ENCODE data around the gene GNAZ.

Gene GNAZ

GRCh38 chr22:23095733-23096342 is 25.5 kb downstream of the GNAZ start:
- no peak for DNase-seq

- DNase-seq = no peak
Measured at GRCh38 chr22:23097412-23098229, 27.3 kb downstream of the GNAZ start.

GRCh38 chr22:23098230-23098705 is 27.9 kb downstream of the GNAZ start:
- no peak for DNase-seq

- no peak for DNase-seq
Measured at GRCh38 chr22:23098718-23099530, 28.6 kb downstream of the GNAZ start.

- no peak for DNase-seq
Measured at GRCh38 chr22:23099531-23099804, 29.1 kb downstream of the GNAZ start.

GRCh38 chr22:23100124-23100801 is 29.9 kb downstream of the GNAZ start:
- no peak for DNase-seq

- no peak for DNase-seq
Measured at GRCh38 chr22:23101524-23101923, 31.2 kb downstream of the GNAZ start.

GRCh38 chr22:23102002-23102655 is 31.8 kb downstream of the GNAZ start:
- DNase-seq = no peak

GRCh38 chr22:23102776-23103175 is 32.5 kb downstream of the GNAZ start:
- no peak for DNase-seq

- no peak for DNase-seq
Measured at GRCh38 chr22:23103199-23103954, 33.1 kb downstream of the GNAZ start.

GRCh38 chr22:23104187-23104971 is 34.1 kb downstream of the GNAZ start:
- DNase-seq = no peak

- DNase-seq = no peak
Measured at GRCh38 chr22:23105304-23105703, 35.0 kb downstream of the GNAZ start.

- no peak for DNase-seq
Measured at GRCh38 chr22:23105919-23106318, 35.6 kb downstream of the GNAZ start.

- DNase-seq = no peak
Measured at GRCh38 chr22:23106344-23106743, 36.0 kb downstream of the GNAZ start.

GRCh38 chr22:23106906-23107367 is 36.6 kb downstream of the GNAZ start:
- no peak for DNase-seq

- no peak for DNase-seq
Measured at GRCh38 chr22:23107487-23108248, 37.3 kb downstream of the GNAZ start.

- no peak for DNase-seq
Measured at GRCh38 chr22:23108249-23109078, 38.1 kb downstream of the GNAZ start.

- no peak for DNase-seq
Measured at GRCh38 chr22:23109079-23109347, 38.7 kb downstream of the GNAZ start.

GRCh38 chr22:23109441-23109978 is 39.2 kb downstream of the GNAZ start:
- no peak for DNase-seq

Data from HCEC 1CT (cell line).